GM18867 (cell line): ENCODE measurements around the gene NR1H3.

Source experiments
- ATAC-seq: cut with Tn5 transposase; IDR thresholded peaks from one replicate; pipeline ENCODE4 v1.9.1; 2021; ENCODE audit warnings: mild to moderate bottlenecking, moderate library complexity; ENCODE audit not compliant: unreplicated experiment

The NR1H3 gene

GRCh38 chr11:47243454-47243853 lies 14.3 kb upstream of the NR1H3 start:
- no peak for ATAC-seq

GRCh38 chr11:47244448-47245350 lies 13.1 kb upstream of the NR1H3 start:
- no peak for ATAC-seq

GRCh38 chr11:47245611-47246357 lies 12.0 kb upstream of the NR1H3 start:
- ATAC-seq = no peak

- no peak for ATAC-seq
Observed at GRCh38 chr11:47247502-47247901, 10.3 kb upstream of the NR1H3 start.

GRCh38 chr11:47248304-47248663 lies 9.5 kb upstream of the NR1H3 start:
- ATAC-seq = peak; percentile 30

GRCh38 chr11:47248664-47249377 lies 9.0 kb upstream of the NR1H3 start, which contains the start of gene ACP2:
ACP2 (minus strand) TSS chr11:47248814; CDS start chr11:47248789, 25 bp downstream.
- ATAC-seq = peak; percentile 89

GRCh38 chr11:47249378-47249715 lies 8.4 kb upstream of the NR1H3 start:
- ATAC-seq = no peak

GRCh38 chr11:47251751-47252150 lies 6.0 kb upstream of the NR1H3 start:
- ATAC-seq = no peak

- no peak for ATAC-seq
Observed at GRCh38 chr11:47253660-47254059, 4.1 kb upstream of the NR1H3 start.

- ATAC-seq = no peak
Observed at GRCh38 chr11:47254386-47254785, 3.4 kb upstream of the NR1H3 start.

GRCh38 chr11:47256374-47256773 lies 1.4 kb upstream of the NR1H3 start:
- no peak for ATAC-seq

GRCh38 chr11:47257177-47257516 lies 649 bp upstream of the NR1H3 start:
- no peak for ATAC-seq

GRCh38 chr11:47258317-47258902 lies 614 bp downstream of the NR1H3 start:
- no peak for ATAC-seq

GRCh38 chr11:47259232-47259977 lies 1.6 kb downstream of the NR1H3 start:
- ATAC-seq = no peak

- ATAC-seq = no peak
Observed at GRCh38 chr11:47260366-47260765, 2.6 kb downstream of the NR1H3 start.

GRCh38 chr11:47261291-47261800 lies 3.5 kb downstream of the NR1H3 start:
- no peak for ATAC-seq

GRCh38 chr11:47264119-47264518 lies 6.3 kb downstream of the NR1H3 start:
- ATAC-seq = no peak

GRCh38 chr11:47264521-47264920 lies 6.7 kb downstream of the NR1H3 start:
- ATAC-seq = no peak

- ATAC-seq = no peak
Observed at GRCh38 chr11:47267876-47268275, 10.1 kb downstream of the NR1H3 start.

GRCh38 chr11:47268448-47269001 lies 10.7 kb downstream of the NR1H3 start:
- ATAC-seq = no peak
